SK-N-MC (cell line): ENCODE measurements around the gene HDAC7.

Source experiments
- EZH2 ChIP-seq: fragments of 200-600 bp; sonication (generic); IDR thresholded peaks from one replicate; pipeline ENCODE4 v1.6.1; 2017; ENCODE audit warnings: antibody characterized with exemption
- POLR2AphosphoS5 ChIP-seq: IDR thresholded peaks from 2 replicates; pipeline ENCODE4 v1.6.1; 2012; ENCODE audit warnings: mild to moderate bottlenecking, low read depth, low read length, borderline replicate concordance

DNA sequence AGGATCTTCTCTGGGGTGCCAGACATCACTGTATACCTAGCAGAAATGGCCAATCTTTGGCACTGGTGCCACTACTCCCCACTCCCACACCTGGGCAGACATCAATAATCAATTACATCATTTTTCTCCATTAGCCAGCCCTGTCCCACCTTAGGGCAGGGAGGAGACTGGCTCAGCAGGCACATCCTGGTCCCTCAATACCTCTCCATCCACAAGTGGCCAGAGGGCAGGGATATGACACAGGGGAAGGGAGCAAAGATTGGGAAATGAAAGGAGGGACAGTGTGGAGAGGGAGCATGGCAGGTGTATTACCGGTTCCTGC is 71.2 kb downstream of the HDAC7 start:
- TF ChIP-seq EZH2 (no peak), POLR2AphosphoS5 (no peak)
